Peyer's patch (tissue), 4 donors: ENCODE measurements around the gene NOXO1. TPM values are rescaled to one million over a fixed set of nuclear protein-coding genes. Genes with fewer than 3 reads are reported as not detected.

Source experiments
- DNase-seq, 3 donors: peaks; one replicate each; pipeline ENCODE4 v3.0.0-alpha.2; 2017 to 2019
- H3K27ac ChIP-seq, 4 donors: fragments of 200-600 bp; sonication (generic); one replicate each; pipeline ENCODE4 v1.5.1; 2016 to 2019
- H3K27me3 ChIP-seq, 2 donors: fragments of 200-600 bp; sonication (generic); one replicate each; pipeline ENCODE4 v1.5.1; 2019
- H3K36me3 ChIP-seq, 3 donors: fragments of 200-600 bp; sonication (generic); one replicate each; pipeline ENCODE4 v1.5.1; 2016 to 2019
- H3K4me1 ChIP-seq, 4 donors: fragments of 200-600 bp; sonication (generic); one replicate each; pipeline ENCODE4 v1.5.1; 2016 to 2019
- H3K4me3 ChIP-seq, 4 donors: fragments of 200-600 bp; sonication (generic); 1 replicate in 3 of 4; 2 replicates in 1 of 4; pipeline ENCODE4 v1.5.1; 2016 to 2019; ENCODE audit warnings: mild to moderate bottlenecking in 1 of 4
- H3K9me3 ChIP-seq, 4 donors: fragments of 200-600 bp; sonication (generic); one replicate each; pipeline ENCODE4 v1.5.1; 2016 to 2019; ENCODE audit warnings: mild to moderate bottlenecking in 1 of 4
- CTCF ChIP-seq, 6 experiments: fragments of 450-650 bp in 4 of 6; fragments of 200-600 bp in 2 of 6; sonication (generic) in 1 of 6; IDR thresholded peaks; one replicate each; pipeline ENCODE4 v1.5.1; 2017 to 2019; ENCODE audit warnings: antibody characterized with exemption in 6 of 6, mild to moderate bottlenecking in 3 of 6, moderate library complexity in 1 of 6
- POLR2A ChIP-seq, 2 donors: fragments of 450-650 bp; IDR thresholded peaks; one replicate each; pipeline ENCODE4 v1.5.1; 2017; ENCODE audit warnings: antibody characterized with exemption in 2 of 2, mild to moderate bottlenecking in 2 of 2, moderate library complexity in 2 of 2
- total RNA-seq, 4 donors: library from RNA; depleted of rRNA; stranded (reverse); fragments of >200 nt; gene quantifications; one replicate each; pipeline ENCODE4 v1.1.0, GENCODE V29; 2016

NOXO1 gene
- total RNA-seq, 4 donors from 2014 or later: 8.6 to 23.1 (median 11.3) TPM

GRCh38 chr16:1985466-1986150, 4.3 kb upstream of the NOXO1 start:
- peak overlapping the region in 3 of 4 donors; percentile 76 to 97 (median 97) for H3K27ac ChIP-seq
- peaks cover 3 to 69% (median 23%) of the 10 kb centered on the region in 4 donors for H3K4me1 ChIP-seq
- peaks cover 0 to 14% of the 10 kb centered on the region in 2 donors for H3K27me3 ChIP-seq
- no peaks in the 10 kb centered on the region for H3K9me3 ChIP-seq
- DNase-seq: peak in 2 of 3 donors; percentile 77 to 82
- peaks cover 0 to 23% (median 0%) of the 10 kb centered on the region in 3 donors for H3K36me3 ChIP-seq
- H3K4me3 ChIP-seq: peak overlapping the region in 3 of 4 donors; percentile 81 to 92 (median 91)
- TF ChIP-seq CTCF (IDR thresholded peaks at IDR 0.05): no peak
- peak; percentile 76 to 79 for TF ChIP-seq POLR2A (IDR thresholded peaks at IDR 0.05)

GRCh38 chr16:1984347-1985225, 3.3 kb upstream of the NOXO1 start:
- Histone ChIP-seq H3K27ac (peak overlapping the region; percentile 76 to 97 (median 87)), H3K36me3 (peaks cover 0 to 23% (median 0%) of the 10 kb centered on the region in 3 donors), H3K4me1 (peaks cover 3 to 70% (median 19%) of the 10 kb centered on the region in 4 donors), H3K9me3 (no peaks in the 10 kb centered on the region), H3K27me3 (peaks cover 0 to 6% of the 10 kb centered on the region in 2 donors), H3K4me3 (peak overlapping the region; percentile 81 to 92 (median 90))
- peak; percentile 30 to 85 (median 80) for DNase-seq
- TF ChIP-seq POLR2A (IDR thresholded peaks at IDR 0.05) (peak; percentile 6 to 54), CTCF (IDR thresholded peaks at IDR 0.05) (no peak)

GRCh38 chr16:1983544-1984346, 2.5 kb upstream of the NOXO1 start, which contains the start of gene GFER:
GFER (plus strand) TSS chr16:1984193; CDS start chr16:1984219, 26 bp downstream.
- no peaks in the 10 kb centered on the region for H3K27me3 ChIP-seq
- TF ChIP-seq POLR2A (IDR thresholded peaks at IDR 0.05) (peak; percentile 51 to 55), CTCF (IDR thresholded peaks at IDR 0.05) (peak in 5 of 6 experiments; percentile 26 to 46 (median 29))

GRCh38 chr16:1982991-1983543, 1.8 kb upstream of the NOXO1 start:
- H3K9me3 ChIP-seq: no peaks in the 10 kb centered on the region
- peak overlapping the region; percentile 76 to 97 (median 87) for H3K27ac ChIP-seq
- no peaks in the 10 kb centered on the region for H3K27me3 ChIP-seq
- peak overlapping the region; percentile 81 to 92 (median 90) for H3K4me3 ChIP-seq
- peaks cover 0 to 28% (median 0%) of the 10 kb centered on the region in 3 donors for H3K36me3 ChIP-seq
- TF ChIP-seq POLR2A (IDR thresholded peaks at IDR 0.05): no peak
- no peak for TF ChIP-seq CTCF (IDR thresholded peaks at IDR 0.05)
- H3K4me1 ChIP-seq: peaks cover 0 to 65% (median 17%) of the 10 kb centered on the region in 4 donors
- DNase-seq: no peak

More at GRCh38 chr16:1983544-1984346, 2.5 kb upstream of the NOXO1 start, which contains the start of gene GFER:
- Histone ChIP-seq H3K36me3 (peaks cover 0 to 23% (median 0%) of the 10 kb centered on the region in 3 donors), H3K4me3 (peak within 1 kb of the TSS; percentile 81 to 92 (median 90)), H3K27ac (peak within 1 kb of the TSS; percentile 76 to 97 (median 87)), H3K4me1 (peaks cover 0 to 65% (median 17%) of the 10 kb centered on the region in 4 donors), H3K9me3 (no peaks in the 10 kb centered on the region)
- DNase-seq: peak; percentile 78 to 96 (median 94)
